H9 (cell line): ENCODE measurements around the gene FAM163B. TPM values are rescaled to one million over a fixed set of nuclear protein-coding genes. Genes with fewer than 3 reads are reported as not detected.

Experiments used
- DNase-seq: peaks from one replicate; pipeline ENCODE4 v3.0.0-alpha.2; 2017
- H2AFZ ChIP-seq: one replicate; pipeline ENCODE4 v1.6.1; 2013; ENCODE audit warnings: mild to moderate bottlenecking, low read length, control low read depth, moderate library complexity
- H2AK5ac ChIP-seq: 2 replicates; pipeline ENCODE4 v1.6.1; 2013; ENCODE audit warnings: low read length, control low read depth, mixed read lengths; ENCODE audit not compliant: insufficient read length
- H2BK120ac ChIP-seq: one replicate; pipeline ENCODE4 v1.6.1; 2013; ENCODE audit warnings: low read depth, mild to moderate bottlenecking, low read length, control low read depth, inconsistent platforms; ENCODE audit not compliant: poor library complexity, severe bottlenecking
- H2BK12ac ChIP-seq: 2 replicates; pipeline ENCODE4 v1.6.1; 2013; ENCODE audit warnings: low read length, control low read depth, mixed read lengths, low read depth; ENCODE audit not compliant: insufficient read length
- H2BK15ac ChIP-seq: 2 replicates; pipeline ENCODE4 v1.6.1; 2013; ENCODE audit warnings: low read depth, low read length, control low read depth
- H2BK20ac ChIP-seq: one replicate; pipeline ENCODE4 v1.6.1; 2013; ENCODE audit warnings: low read depth, mild to moderate bottlenecking, low read length, control low read depth, inconsistent platforms; ENCODE audit not compliant: poor library complexity, severe bottlenecking
- H2BK5ac ChIP-seq: 2 replicates; pipeline ENCODE4 v1.6.1; 2013; ENCODE audit warnings: low read length, control low read depth, mixed read lengths; ENCODE audit not compliant: insufficient read length
- H3K14ac ChIP-seq: 2 replicates; pipeline ENCODE4 v1.6.1; 2013; ENCODE audit warnings: low read length, control low read depth; ENCODE audit not compliant: insufficient read depth
- H3K18ac ChIP-seq: 2 replicates; pipeline ENCODE4 v1.6.1; 2013; ENCODE audit warnings: low read depth, mild to moderate bottlenecking, mixed read lengths, low read length, control low read depth; ENCODE audit not compliant: insufficient read length
- H3K23ac ChIP-seq: 2 replicates; pipeline ENCODE4 v1.6.1; 2013; ENCODE audit warnings: low read length, control low read depth, mixed read lengths, low read depth; ENCODE audit not compliant: insufficient read length
- H3K23me2 ChIP-seq: 2 replicates; pipeline ENCODE4 v1.6.1; 2013; ENCODE audit warnings: low read depth, mild to moderate bottlenecking, mixed read lengths, low read length, control low read depth; ENCODE audit not compliant: insufficient read length, poor library complexity, severe bottlenecking
- H3K27ac ChIP-seq: 2 replicates; pipeline ENCODE4 v1.5.1; 2013; ENCODE audit warnings: low read length, control low read depth, mixed read lengths, low read depth; ENCODE audit not compliant: insufficient read length
- H3K27me3 ChIP-seq: 2 replicates; pipeline ENCODE4 v1.6.1; 2013; ENCODE audit warnings: low read length, control low read depth, inconsistent platforms; ENCODE audit not compliant: insufficient read depth
- H3K4ac ChIP-seq: 2 replicates; pipeline ENCODE4 v1.6.1; 2013; ENCODE audit warnings: low read depth, mild to moderate bottlenecking, control low read depth, inconsistent platforms, low read length, moderate library complexity
- H3K4me1 ChIP-seq: 2 replicates; pipeline ENCODE4 v1.6.1; 2013; ENCODE audit warnings: low read length, control low read depth, inconsistent platforms; ENCODE audit not compliant: insufficient read depth
- H3K4me2 ChIP-seq: 2 replicates; pipeline ENCODE4 v1.6.1; 2013; ENCODE audit warnings: low read length, control low read depth, mixed read lengths; ENCODE audit not compliant: insufficient read length, insufficient read depth
- H3K56ac ChIP-seq: 2 replicates; pipeline ENCODE4 v1.6.1; 2013; ENCODE audit warnings: low read depth, mild to moderate bottlenecking, mixed read lengths, low read length, control low read depth; ENCODE audit not compliant: insufficient read length
- H3K79me1 ChIP-seq: 2 replicates; pipeline ENCODE4 v1.6.1; 2013; ENCODE audit warnings: low read depth, mild to moderate bottlenecking, moderate library complexity, low read length, control low read depth, inconsistent platforms; ENCODE audit not compliant: insufficient read depth, poor library complexity, severe bottlenecking
- H3K79me2 ChIP-seq: 2 replicates; pipeline ENCODE4 v1.6.1; 2013; ENCODE audit warnings: low read length, control low read depth, inconsistent platforms; ENCODE audit not compliant: insufficient read depth
- H3K9ac ChIP-seq: 2 replicates; pipeline ENCODE4 v1.6.1; 2013; ENCODE audit warnings: low read length, control low read depth, mixed read lengths; ENCODE audit not compliant: insufficient read length; ENCODE audit errors: extremely low read depth
- H3K9me3 ChIP-seq: one replicate; pipeline ENCODE4 v1.6.1; 2013; ENCODE audit warnings: low read depth, low read length, inconsistent platforms; ENCODE audit not compliant: control insufficient read depth
- H3T11ph ChIP-seq: one replicate; pipeline ENCODE4 v1.6.1; 2013; ENCODE audit warnings: mild to moderate bottlenecking, low read length, control low read depth, inconsistent platforms
- H4K20me1 ChIP-seq: one replicate; pipeline ENCODE4 v1.6.1; 2013; ENCODE audit not compliant: control insufficient read depth, insufficient read length, insufficient read depth
- H4K5ac ChIP-seq: 2 replicates; pipeline ENCODE4 v1.6.1; 2013; ENCODE audit warnings: low read depth, mild to moderate bottlenecking, mixed read lengths, low read length, control low read depth; ENCODE audit not compliant: insufficient read length
- H4K8ac ChIP-seq: replicated peaks from 2 replicates; pipeline ENCODE4 v1.6.1; 2013; ENCODE audit warnings: low read length, control low read depth, mixed read lengths, low read depth; ENCODE audit not compliant: insufficient read length
- H4K91ac ChIP-seq: 2 replicates; pipeline ENCODE4 v1.6.1; 2013; ENCODE audit warnings: low read depth, mild to moderate bottlenecking, moderate library complexity, mixed read lengths, low read length, control low read depth; ENCODE audit not compliant: insufficient read length
- H3K27ac Mint-ChIP-seq, 3 experiments: 2 replicates in 2 of 3; 3 replicates in 1 of 3; pipeline ENCODE4 v1.8.0; 2020 to 2021; ENCODE audit warnings: mixed read lengths in 3 of 3, mild to moderate bottlenecking in 1 of 3, moderate library complexity in 1 of 3
- H3K27me3 Mint-ChIP-seq: 2 replicates; pipeline ENCODE4 v1.8.0; 2021; ENCODE audit warnings: low read depth, mild to moderate bottlenecking, moderate library complexity, mixed read lengths
- H3K36me3 Mint-ChIP-seq, 3 experiments: 2 replicates in 2 of 3; 3 replicates in 1 of 3; pipeline ENCODE4 v1.8.0; 2020 to 2021; ENCODE audit warnings: low read depth in 3 of 3, mixed read lengths in 3 of 3; ENCODE audit not compliant: insufficient read depth in 1 of 3
- H3K4me1 Mint-ChIP-seq, 2 experiments: 2 replicates each; pipeline ENCODE4 v1.8.0; 2020; ENCODE audit warnings: mixed read lengths in 2 of 2
- H3K4me3 Mint-ChIP-seq, 2 experiments: 2 replicates in 1 of 2; 3 replicates in 1 of 2; pipeline ENCODE4 v1.8.0; 2020 to 2021; ENCODE audit warnings: mild to moderate bottlenecking in 2 of 2, mixed read lengths in 2 of 2, moderate library complexity in 1 of 2
- H3K9me3 Mint-ChIP-seq, 2 experiments: 2 replicates in 1 of 2; 3 replicates in 1 of 2; pipeline ENCODE4 v1.8.0; 2020; ENCODE audit warnings: mild to moderate bottlenecking in 2 of 2, mixed read lengths in 2 of 2, moderate library complexity in 1 of 2
- CTCF ChIP-seq: fragments of 200-600 bp; sonication (generic); conservative IDR thresholded peaks from 3 replicates; pipeline ENCODE4 v1.8.0; 2021; ENCODE audit warnings: antibody characterized with exemption, mild to moderate bottlenecking
- WGBS: extraction: QIAGEN DNeasy Blood & Tissue Kit; methylation state at CpG from one replicate; pipeline ENCODE4 v1.1.7; 2013; ENCODE audit warnings: missing lambda C conversion rate, low lambda C conversion rate, mixed read lengths; ENCODE audit not compliant: insufficient read length; ENCODE audit errors: extremely low coverage; 5-methylcytosine and 5-hydroxymethylcytosine counted together
- total RNA-seq: library from RNA; stranded (reverse); gene quantifications from 2 replicates; pipeline ENCODE4 v1.2.1, GENCODE V29; 2021

The FAM163B gene
- total RNA-seq, 1 experiment from 2014 or later, result 0.39 TPM

GRCh38 chr9:133612816-133613215, 3.6 kb upstream of the FAM163B start:
- peaks cover 3% of the 10 kb centered on the region for H3K23me2 ChIP-seq
- H2BK12ac ChIP-seq, result no peak overlapping the region
- no peak overlapping the region for H2BK20ac ChIP-seq
- no peak overlapping the region for H3K27ac Mint-ChIP-seq
- H3K9ac ChIP-seq, result no peak overlapping the region
- H2AFZ ChIP-seq, result no peak overlapping the region
- H2BK5ac ChIP-seq, result no peak overlapping the region
- TF ChIP-seq CTCF, result no peak
- no peak overlapping the region for H3K56ac ChIP-seq
- H3K4me3 Mint-ChIP-seq, result no peak overlapping the region
- H3K9me3 Mint-ChIP-seq, result no peaks in the 10 kb centered on the region; a peak in 1 of 5 replicates
- H3K79me2 ChIP-seq, result no peaks in the 10 kb centered on the region
- no peak overlapping the region for H4K5ac ChIP-seq
- no peak for DNase-seq
- H3K4ac ChIP-seq, result no peak overlapping the region
- H4K8ac ChIP-seq, result no peak overlapping the region
- H3K4me2 ChIP-seq, result no peak overlapping the region
- no peak overlapping the region for H2AK5ac ChIP-seq
- H3K4me1 ChIP-seq, result no peaks in the 10 kb centered on the region
- peaks cover 6 to 20% of the 10 kb centered on the region in 2 experiments for H3K4me1 Mint-ChIP-seq
- H3K27ac ChIP-seq, result no peak overlapping the region
- H3K23ac ChIP-seq, result no peak overlapping the region
- peaks cover 8% of the 10 kb centered on the region; the same call in 1 of the 2 replicates for H3K27me3 ChIP-seq
- no peak overlapping the region for H3T11ph ChIP-seq
- no peak overlapping the region for H3K18ac ChIP-seq
- H3K9me3 ChIP-seq, result no peaks in the 10 kb centered on the region
- H3K79me1 ChIP-seq, result no peaks in the 10 kb centered on the region
- no peak overlapping the region for H4K91ac ChIP-seq
- no peak overlapping the region for H3K14ac ChIP-seq
- H3K27me3 Mint-ChIP-seq, result peaks cover 78% of the 10 kb centered on the region
- H2BK120ac ChIP-seq, result no peak overlapping the region
- no CpG with 5 or more reads among the region's 8 CpGs for WGBS
- no peaks in the 10 kb centered on the region for H4K20me1 ChIP-seq
- H2BK15ac ChIP-seq, result no peak overlapping the region
- no peaks in the 10 kb centered on the region for H3K36me3 Mint-ChIP-seq
